Hematopoietic multipotent progenitor cell treated with erythropoietin and hydrocortisone succinate and interleukin-3 and kit ligand, for 8 days (in vitro differentiated cells): ENCODE measurements around the gene NLGN2.

Source experiments
- DNase-seq: peaks from one replicate; pipeline ENCODE4 v3.0.0-alpha.2; 2015

NLGN2 gene

DNA sequence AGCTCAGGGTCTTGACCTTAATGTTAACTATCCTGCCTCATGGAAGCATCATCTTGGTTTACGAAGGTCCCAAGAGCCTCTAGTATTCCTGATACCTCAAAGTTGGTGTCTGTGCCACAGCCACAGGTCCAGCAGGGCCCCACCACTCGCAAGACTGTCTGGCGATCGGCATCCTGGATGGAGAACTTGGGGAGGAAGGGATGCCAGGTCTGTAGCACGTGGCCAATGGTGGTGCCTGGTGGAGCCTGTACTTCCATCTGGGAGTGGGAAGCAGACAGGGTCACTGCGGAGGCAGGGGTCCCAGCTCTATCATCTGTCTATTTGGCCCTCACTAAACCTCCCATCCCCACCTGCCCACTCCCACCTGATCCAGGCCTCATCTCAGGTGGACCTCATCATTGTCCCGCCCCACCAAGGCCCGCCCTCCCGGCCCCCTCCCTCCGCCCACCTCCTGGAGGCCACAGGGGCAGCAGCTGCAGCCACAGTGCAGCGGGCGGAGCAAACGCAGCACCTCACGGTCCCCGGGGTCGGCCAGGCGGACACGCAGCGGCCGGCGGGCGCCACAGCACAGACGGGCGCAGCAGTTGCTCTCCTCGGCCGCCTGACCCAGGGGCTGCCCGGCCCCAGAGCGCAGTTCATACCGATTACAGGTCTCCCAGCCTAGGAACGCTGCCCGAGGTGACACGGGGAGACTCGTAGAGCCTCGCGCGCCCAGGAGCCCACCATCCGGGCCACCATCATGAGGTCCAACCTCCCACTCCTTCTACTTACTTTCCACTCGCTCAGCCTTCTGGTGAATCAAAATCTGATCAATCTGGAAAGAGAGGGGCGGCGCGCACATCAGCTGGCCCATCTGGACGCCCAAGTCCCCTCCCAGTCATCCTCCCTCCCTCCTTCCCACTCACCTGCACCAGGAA lies 14.7 kb upstream of the NLGN2 start:
- DNase-seq: no peak

- peak; percentile 9 for DNase-seq
These were observed 13.8 kb upstream of the NLGN2 start for GRCh38 chr17:7393613-7394451.

GRCh38 chr17:7394452-7395191 lies 13.0 kb upstream of the NLGN2 start, which contains the start of gene PLSCR3:
Gene PLSCR3 (minus strand): TSS chr17:7394525. CDS start chr17:7394110, 415 bp downstream.
- DNase-seq: peak; percentile 81

DNA sequence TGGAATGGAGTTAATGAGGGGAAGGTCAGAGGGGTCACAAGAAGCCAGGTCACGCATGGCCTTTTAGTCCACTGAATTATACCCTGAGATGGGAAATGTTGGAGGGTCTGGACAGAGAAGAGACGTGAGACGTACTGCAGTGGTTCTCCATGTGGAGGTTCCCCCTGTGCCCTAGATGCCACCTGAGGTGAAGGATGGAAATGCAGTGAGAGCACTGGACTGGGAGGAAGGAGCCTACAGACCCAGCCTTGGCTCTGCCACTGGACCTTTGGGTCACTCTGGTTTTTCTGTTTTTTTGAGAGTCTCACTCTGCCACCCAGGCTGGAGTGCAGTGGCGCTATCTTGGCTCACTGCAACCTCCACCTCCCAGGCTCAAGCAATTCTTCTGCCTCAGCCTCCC lies 11.5 kb upstream of the NLGN2 start:
- DNase-seq: peak; percentile 23

- no peak for DNase-seq
These were observed 9.0 kb upstream of the NLGN2 start for GRCh38 chr17:7398612-7399011.

- peak; percentile 9 for DNase-seq
These were observed 4.5 kb upstream of the NLGN2 start for GRCh38 chr17:7403043-7403726.

GRCh38 chr17:7403727-7403976 lies 4.0 kb upstream of the NLGN2 start:
- peak; percentile 84 for DNase-seq

- DNase-seq: peak; percentile 99
These were observed 3.5 kb upstream of the NLGN2 start, which contains the start of gene TMEM256 for GRCh38 chr17:7403977-7404736. Gene TMEM256 (minus strand): TSS chr17:7404097. CDS start chr17:7404084, 13 bp downstream.

- no peak for DNase-seq
These were observed 2.8 kb upstream of the NLGN2 start for GRCh38 chr17:7404737-7405349.

DNA sequence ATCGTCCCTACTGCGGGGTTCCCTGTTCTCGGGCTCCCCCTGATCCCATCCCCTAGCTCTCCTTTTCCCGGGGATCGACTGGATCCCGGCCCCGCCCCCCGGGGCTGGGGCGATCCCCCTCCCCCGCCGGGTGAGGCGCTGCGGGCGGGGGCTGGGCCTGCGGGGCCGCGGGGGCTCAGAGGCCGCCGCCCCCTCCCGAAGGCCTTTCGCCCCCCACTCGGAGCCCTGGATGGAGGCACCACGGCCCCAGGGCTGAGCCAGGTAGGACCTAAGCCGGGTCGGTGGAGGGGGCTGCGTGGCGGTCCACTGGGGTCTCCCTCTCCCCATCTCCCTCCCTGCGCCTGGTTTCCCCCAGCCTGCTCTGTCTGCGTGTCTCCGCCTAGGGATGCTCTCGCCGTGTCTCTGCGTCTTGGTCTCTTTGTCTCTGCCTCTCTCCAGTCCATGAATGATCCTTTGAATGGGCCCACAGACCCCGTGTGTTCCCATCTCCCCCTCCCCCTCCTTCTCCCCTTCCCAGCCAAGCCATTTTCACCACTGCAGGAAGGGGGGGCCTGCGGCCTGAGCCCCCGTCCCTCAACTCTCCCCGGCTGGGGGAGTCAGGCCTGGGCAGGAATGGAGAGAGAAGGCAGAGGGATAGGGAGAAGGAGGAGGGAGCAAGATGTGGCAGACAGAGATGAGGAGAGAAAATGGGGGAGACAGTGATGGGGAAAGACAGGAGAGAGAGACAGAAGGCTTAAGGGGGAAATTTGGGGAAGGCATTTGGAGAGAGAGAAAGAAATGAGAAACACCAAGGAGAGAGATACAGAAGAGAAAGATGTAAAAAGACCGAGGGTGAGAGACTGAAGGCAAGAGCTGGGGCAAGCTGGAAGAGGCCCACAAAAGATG lies 2.1 kb upstream of the NLGN2 start:
- no peak for DNase-seq

DNA sequence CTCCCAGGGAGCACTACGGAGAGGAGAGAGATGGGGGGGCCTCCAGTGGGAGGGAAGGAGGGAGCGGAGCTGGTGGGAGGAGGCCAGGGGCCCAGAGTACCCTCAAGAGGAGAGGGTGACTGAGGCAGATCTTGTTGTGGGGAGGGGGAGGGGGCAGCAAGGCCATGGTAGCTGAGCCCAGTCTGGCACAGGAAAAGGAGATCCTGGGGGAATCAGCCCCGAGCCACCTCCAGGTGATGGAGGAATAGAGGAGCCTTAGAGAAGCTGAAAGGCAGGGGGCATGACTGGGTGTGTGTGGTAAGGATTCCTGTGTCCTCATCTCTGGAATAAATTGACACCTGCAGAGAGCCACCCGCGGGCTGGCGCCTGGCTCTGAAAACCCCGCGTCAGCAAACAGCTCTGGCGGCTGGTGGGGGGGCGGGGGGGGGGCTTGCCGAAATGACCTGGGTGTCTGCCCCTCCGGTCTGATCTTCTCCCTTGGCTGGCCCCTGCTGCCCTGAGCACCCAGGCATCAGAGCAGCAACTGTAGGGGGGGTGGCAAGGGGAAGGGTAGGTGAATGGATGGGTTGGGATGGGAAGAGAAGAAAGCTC lies 1.3 kb upstream of the NLGN2 start:
- DNase-seq: no peak

GRCh38 chr17:7407082-7407481 lies 563 bp upstream of the NLGN2 start:
- no peak for DNase-seq

- no peak for DNase-seq
These were observed 645 bp downstream of the NLGN2 start for GRCh38 chr17:7408252-7408727.

DNA sequence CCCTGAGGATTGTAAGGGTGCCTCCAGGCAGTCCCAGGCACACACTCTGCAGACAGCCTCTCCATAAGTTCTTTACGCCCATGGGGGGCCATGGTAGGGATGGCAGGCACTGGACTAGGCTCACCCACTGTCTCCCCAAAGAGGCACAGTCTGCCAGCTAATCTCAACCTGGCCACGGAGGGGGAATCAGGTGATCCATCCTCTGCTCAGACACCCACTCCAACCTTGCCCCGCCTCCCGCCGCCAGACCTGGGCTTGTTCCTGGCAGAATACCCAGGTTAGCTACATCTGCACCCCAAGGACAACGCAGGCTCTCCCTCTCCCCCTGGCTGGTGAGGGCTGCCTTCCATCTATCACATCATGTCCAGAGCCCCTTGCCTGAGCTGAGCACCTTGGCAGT lies 1.2 kb downstream of the NLGN2 start:
- DNase-seq: no peak

DNA sequence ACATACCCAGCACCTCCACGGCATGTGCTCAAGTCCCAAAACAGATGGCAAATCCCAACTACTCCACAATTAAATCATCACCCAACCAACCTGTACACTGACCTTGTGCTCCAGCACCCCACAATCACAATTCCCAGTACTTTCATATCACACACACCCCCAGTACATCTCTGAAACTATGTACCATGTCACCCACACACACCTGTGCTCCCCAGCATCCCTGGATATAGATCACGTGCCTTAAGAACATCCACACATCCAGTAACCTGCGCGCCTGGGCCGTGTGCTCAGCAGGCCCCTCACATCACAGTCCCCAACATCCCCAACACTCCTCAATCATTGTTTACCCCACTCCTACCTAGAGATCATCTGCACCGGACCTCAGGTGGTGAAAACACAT lies 2.1 kb downstream of the NLGN2 start:
- no peak for DNase-seq

- DNase-seq: no peak
These were observed 3.2 kb downstream of the NLGN2 start for GRCh38 chr17:7410634-7411426.

GRCh38 chr17:7411427-7411750 lies 3.7 kb downstream of the NLGN2 start:
- no peak for DNase-seq

DNA sequence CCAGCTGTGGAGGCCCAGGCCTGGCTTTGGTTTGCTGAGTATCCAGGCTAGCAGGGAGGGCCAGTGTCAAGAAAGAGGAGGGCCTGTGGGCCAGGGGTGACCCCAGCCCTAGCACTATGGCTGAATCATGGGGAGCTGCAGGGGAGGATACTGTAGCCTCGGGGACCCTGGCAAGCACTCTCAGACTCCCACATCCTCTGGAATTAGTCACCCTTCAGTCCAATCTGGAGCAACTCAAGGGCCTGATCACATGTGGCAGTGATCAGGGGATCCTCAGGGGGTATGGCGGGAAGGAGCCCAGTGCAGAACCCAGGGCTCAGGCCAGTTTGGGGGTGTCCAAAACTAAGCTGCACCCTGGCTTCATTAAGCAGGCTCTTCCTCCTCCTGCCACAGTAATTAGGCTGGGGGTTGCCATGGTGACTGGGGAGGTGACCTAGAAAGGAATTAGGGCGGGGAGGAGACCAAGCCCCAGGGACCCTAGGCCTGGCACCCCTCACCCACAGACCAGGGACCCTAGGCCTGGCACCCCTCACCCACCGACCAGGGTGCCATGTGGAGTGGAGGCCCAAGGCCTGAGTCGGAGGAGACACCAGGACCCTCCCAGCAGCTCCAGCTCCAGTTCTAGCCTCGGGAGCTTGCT lies 5.8 kb downstream of the NLGN2 start:
- DNase-seq: no peak

- DNase-seq: no peak
These were observed 7.2 kb downstream of the NLGN2 start for GRCh38 chr17:7414837-7415236.
